Esophagus muscularis mucosa (tissue), 4 donors: Measurements from ENCODE around the gene TAF11L5. TPM values are rescaled to one million over a fixed set of nuclear protein-coding genes. Genes with fewer than 3 reads are reported as not detected.
"Not testable (repeated sequence)": the region's sequence is repeated elsewhere in the genome, so short reads cannot be mapped to it uniquely, and the experiment has no call there.

ENCODE experiments used
- DNase-seq: peaks from one replicate; pipeline ENCODE4 v3.0.0-alpha.2; 2017; ENCODE audit errors: extremely low spot score
- H3K27ac ChIP-seq, 4 donors: fragments of 200-600 bp; sonication (generic); replicated peaks in 1 of 4; 1 replicate in 3 of 4; 2 replicates in 1 of 4; pipeline ENCODE4 v1.5.1; 2016 to 2019; ENCODE audit warnings: mild to moderate bottlenecking in 1 of 4
- H3K27me3 ChIP-seq, 4 donors: fragments of 200-600 bp; sonication (generic); one replicate each; pipeline versions ENCODE4 v1.5.1 to v1.6.0; 2016 to 2019
- H3K36me3 ChIP-seq, 4 donors: fragments of 200-600 bp; sonication (generic); one replicate each; pipeline ENCODE4 v1.5.1; 2016 to 2019
- H3K4me1 ChIP-seq, 4 donors: fragments of 200-600 bp; sonication (generic); one replicate each; pipeline ENCODE4 v1.5.1; 2016 to 2019
- H3K4me3 ChIP-seq, 4 donors: fragments of 200-600 bp; sonication (generic); 1 replicate in 2 of 4; 2 replicates in 2 of 4; pipeline ENCODE4 v1.5.1; 2016 to 2019; ENCODE audit warnings: mild to moderate bottlenecking in 4 of 4, moderate library complexity in 1 of 4
- H3K9me3 ChIP-seq, 4 donors: fragments of 200-600 bp; sonication (generic); 1 replicate in 3 of 4; 2 replicates in 1 of 4; pipeline ENCODE4 v1.5.1; 2016 to 2019
- EP300 ChIP-seq: sonication (generic); formaldehyde crosslinking; IDR thresholded peaks from one replicate; pipeline ENCODE4 v1.6.1; 2017; ENCODE audit warnings: antibody characterized with exemption
- POLR2A ChIP-seq: fragments of 450-650 bp; IDR thresholded peaks from one replicate; pipeline ENCODE4 v1.6.1; 2017; ENCODE audit warnings: antibody characterized with exemption, moderate library complexity, mild to moderate bottlenecking, low read depth
- POLR2AphosphoS5 ChIP-seq, 2 donors: sonication (generic); formaldehyde crosslinking; IDR thresholded peaks; one replicate each; pipeline ENCODE4 v1.6.1; 2017; ENCODE audit warnings: antibody characterized with exemption in 2 of 2
- WGBS: methylation state at CpG from one replicate; pipeline ENCODE4 v1.1.5; 2018; 5-methylcytosine and 5-hydroxymethylcytosine counted together
- intact Hi-C: fragments of 100-400 bp; cut with DNase I; formaldehyde crosslinking; loops from one replicate; pipeline ENCODE4 v1.15.1; 2023
- total RNA-seq, 4 donors: library from RNA; depleted of rRNA; stranded (reverse); fragments of >200 nt; gene quantifications; one replicate each; pipeline versions ENCODE4 v1.1.0 to v1.2.1, GENCODE V29; 2016
- TF ChIP-seq, protein P1 (sequence below), 3 experiments: fragments of 200-600 bp in 2 of 3; fragments of 450-650 bp in 1 of 3; sonication (generic) in 2 of 3; IDR thresholded peaks; one replicate each; pipeline ENCODE4 v1.5.1; 2017 to 2019; ENCODE audit warnings: antibody characterized with exemption in 3 of 3, mild to moderate bottlenecking in 2 of 3, moderate library complexity in 1 of 3

Gene TAF11L5
- total RNA-seq = not detected

DNA sequence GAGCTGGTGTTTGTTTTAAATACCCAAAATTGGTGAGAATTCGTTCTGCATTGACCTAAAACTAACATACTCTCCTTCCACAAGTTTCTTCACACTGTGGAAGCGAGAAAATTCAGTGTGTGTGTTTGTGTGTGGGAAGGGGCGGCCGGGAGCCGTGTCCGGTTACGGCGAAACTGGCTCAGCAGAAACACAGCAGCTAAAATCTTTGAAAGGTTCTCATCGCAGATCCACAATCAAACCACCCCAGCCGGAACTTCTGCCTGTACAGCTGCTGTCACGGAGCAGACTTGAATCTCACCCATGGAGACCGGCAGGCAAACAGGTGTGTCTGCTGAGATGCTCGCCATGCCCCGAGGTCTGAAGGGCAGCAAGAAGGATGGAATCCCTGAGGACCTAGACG, at the start of gene TAF11L5:
Gene TAF11L5 (plus strand): TSS at position 301 of the 400 bp plus-strand sequence.
- H3K27ac ChIP-seq, H3K9me3 ChIP-seq, H3K27me3 ChIP-seq, H3K4me3 ChIP-seq, intact Hi-C loops, H3K36me3 ChIP-seq, H3K4me1 ChIP-seq, DNase-seq: not testable (repeated sequence)
- WGBS = no CpG with 5 or more reads among the region's 15 CpGs

GRCh38 chr5:17477043-17477442, 48.0 kb upstream of the TAF11L5 start:
- no peak overlapping the region for H3K4me3 ChIP-seq
- no peaks in the 10 kb centered on the region for H3K27me3 ChIP-seq
- intact Hi-C loops = no loop called here
- H3K27ac ChIP-seq = no peak overlapping the region
- H3K4me1 ChIP-seq = no peaks in the 10 kb centered on the region
- TF ChIP-seq POLR2AphosphoS5 (IDR thresholded peaks at IDR 0.05) = no peak
- TF ChIP-seq POLR2A = no peak
- TF ChIP-seq, protein P1, sequence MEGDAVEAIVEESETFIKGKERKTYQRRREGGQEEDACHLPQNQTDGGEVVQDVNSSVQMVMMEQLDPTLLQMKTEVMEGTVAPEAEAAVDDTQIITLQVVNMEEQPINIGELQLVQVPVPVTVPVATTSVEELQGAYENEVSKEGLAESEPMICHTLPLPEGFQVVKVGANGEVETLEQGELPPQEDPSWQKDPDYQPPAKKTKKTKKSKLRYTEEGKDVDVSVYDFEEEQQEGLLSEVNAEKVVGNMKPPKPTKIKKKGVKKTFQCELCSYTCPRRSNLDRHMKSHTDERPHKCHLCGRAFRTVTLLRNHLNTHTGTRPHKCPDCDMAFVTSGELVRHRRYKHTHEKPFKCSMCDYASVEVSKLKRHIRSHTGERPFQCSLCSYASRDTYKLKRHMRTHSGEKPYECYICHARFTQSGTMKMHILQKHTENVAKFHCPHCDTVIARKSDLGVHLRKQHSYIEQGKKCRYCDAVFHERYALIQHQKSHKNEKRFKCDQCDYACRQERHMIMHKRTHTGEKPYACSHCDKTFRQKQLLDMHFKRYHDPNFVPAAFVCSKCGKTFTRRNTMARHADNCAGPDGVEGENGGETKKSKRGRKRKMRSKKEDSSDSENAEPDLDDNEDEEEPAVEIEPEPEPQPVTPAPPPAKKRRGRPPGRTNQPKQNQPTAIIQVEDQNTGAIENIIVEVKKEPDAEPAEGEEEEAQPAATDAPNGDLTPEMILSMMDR (IDR thresholded peaks at IDR 0.05) = no peak
- no peak for TF ChIP-seq EP300
- H3K9me3 ChIP-seq = no peaks in the 10 kb centered on the region
- DNase-seq = no peak
- H3K36me3 ChIP-seq = no peaks in the 10 kb centered on the region
- 74% methylated on average over 3 of the region's 3 CpGs for WGBS

GRCh38 chr5:17477573-17478265, 47.3 kb upstream of the TAF11L5 start:
- no peaks in the 10 kb centered on the region for H3K27me3 ChIP-seq
- DNase-seq = no peak
- no peaks in the 10 kb centered on the region for H3K36me3 ChIP-seq
- 67% methylated on average over 7 of the region's 7 CpGs for WGBS
- no peak overlapping the region for H3K4me3 ChIP-seq
- intact Hi-C loops = no loop called here
- TF ChIP-seq POLR2AphosphoS5 (IDR thresholded peaks at IDR 0.05) (no peak), POLR2A (no peak), EP300 (no peak)
- TF ChIP-seq, protein P1 (IDR thresholded peaks at IDR 0.05) = no peak
- no peak overlapping the region for H3K27ac ChIP-seq
- no peaks in the 10 kb centered on the region for H3K9me3 ChIP-seq
- H3K4me1 ChIP-seq = no peaks in the 10 kb centered on the region

DNA sequence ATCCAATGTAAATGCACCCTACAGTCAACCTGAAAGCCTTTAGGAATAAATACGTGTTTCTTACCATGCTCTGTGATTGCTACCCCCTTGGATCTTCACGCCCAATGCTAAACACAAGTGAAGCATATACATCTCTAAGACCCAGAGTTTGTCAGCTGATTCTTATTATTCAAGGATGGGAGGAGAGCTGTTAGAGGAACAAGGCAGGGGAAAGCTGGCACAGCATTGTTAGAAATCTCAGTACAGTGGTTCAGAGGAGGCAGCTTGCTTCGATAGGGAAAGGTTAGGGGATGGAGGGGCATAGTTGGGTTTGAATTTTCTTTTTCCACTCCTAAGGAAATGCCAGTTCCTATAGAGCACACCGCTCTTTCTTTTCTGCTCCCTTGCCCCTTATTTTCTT, 43.7 kb upstream of the TAF11L5 start:
- DNase-seq = no peak
- Histone ChIP-seq H3K4me3 (no peak overlapping the region), H3K4me1 (no peaks in the 10 kb centered on the region), H3K9me3 (no peaks in the 10 kb centered on the region), H3K36me3 (no peaks in the 10 kb centered on the region), H3K27ac (no peak overlapping the region), H3K27me3 (no peaks in the 10 kb centered on the region)
- intact Hi-C loops = no loop called here
- TF ChIP-seq POLR2AphosphoS5 (IDR thresholded peaks at IDR 0.05) = no peak
- TF ChIP-seq, protein P1 (IDR thresholded peaks at IDR 0.05) = no peak
- TF ChIP-seq EP300 = no peak
- TF ChIP-seq POLR2A = no peak
- 73% methylated on average over 4 of the region's 4 CpGs for WGBS

GRCh38 chr5:17482790-17483189, 42.2 kb upstream of the TAF11L5 start:
- DNase-seq = no peak

GRCh38 chr5:17486464-17487173, 38.4 kb upstream of the TAF11L5 start:
- H3K27me3 ChIP-seq, H3K4me1 ChIP-seq, H3K36me3 ChIP-seq, DNase-seq, H3K9me3 ChIP-seq, H3K27ac ChIP-seq, intact Hi-C loops, H3K4me3 ChIP-seq: not testable (repeated sequence)
- WGBS = 82% methylated on average over 10 of the region's 10 CpGs

More at GRCh38 chr5:17482790-17483189, 42.2 kb upstream of the TAF11L5 start:
- TF ChIP-seq, protein P1 (IDR thresholded peaks at IDR 0.05) = no peak
- TF ChIP-seq EP300 = no peak
- Histone ChIP-seq H3K36me3 (no peaks in the 10 kb centered on the region), H3K27ac (no peak overlapping the region), H3K27me3 (no peaks in the 10 kb centered on the region), H3K4me1 (no peaks in the 10 kb centered on the region), H3K9me3 (no peaks in the 10 kb centered on the region), H3K4me3 (no peak overlapping the region)
- intact Hi-C loops = no loop called here
- WGBS = 49% methylated on average over 2 of the region's 2 CpGs
